Adrenal gland (tissue), 12 donors: ENCODE results near the gene SH2D7. TPM values are rescaled to one million over a fixed set of nuclear protein-coding genes. Genes with fewer than 3 reads are reported as not detected.

Source experiments
- DNase-seq, 7 donors: peaks; one replicate each; pipeline ENCODE4 v3.0.0-alpha.2; 2019 to 2020
- H3K27ac ChIP-seq, 5 donors: fragments of 200-600 bp; sonication (generic) in 4 of 5; 1 replicate in 3 of 5; 2 replicates in 2 of 5; pipeline versions ENCODE4 v1.5.1 to v1.8.0; 2016 to 2020; ENCODE audit warnings: mild to moderate bottlenecking in 1 of 5
- H3K27me3 ChIP-seq: fragments of 200-600 bp; 2 replicates; pipeline ENCODE4 v1.8.0; 2021
- H3K36me3 ChIP-seq, 2 donors: fragments of 200-600 bp; replicated peaks in 1 of 2; 1 replicate in 1 of 2; 2 replicates in 1 of 2; pipeline versions ENCODE4 v1.5.1 to v1.8.0; 2018 to 2022
- H3K4me1 ChIP-seq, 2 donors: fragments of 200-600 bp; replicated peaks in 1 of 2; 1 replicate in 1 of 2; 2 replicates in 1 of 2; pipeline versions ENCODE4 v1.5.1 to v1.8.0; 2018 to 2021
- H3K4me3 ChIP-seq, 4 donors: fragments of 200-600 bp; sonication (generic) in 3 of 4; one replicate each; pipeline ENCODE4 v1.5.1; 2016 to 2018
- H3K9me3 ChIP-seq, 3 donors: fragments of 200-600 bp; sonication (generic) in 1 of 3; replicated peaks in 1 of 3; 1 replicate in 2 of 3; 2 replicates in 1 of 3; pipeline versions ENCODE4 v1.5.1 to v1.8.0; 2016 to 2021
- POLR2A ChIP-seq, 2 donors: fragments of 450-650 bp; IDR thresholded peaks; one replicate each; pipeline ENCODE4 v1.6.1; 2017; ENCODE audit warnings: antibody characterized with exemption in 2 of 2, mild to moderate bottlenecking in 2 of 2, moderate library complexity in 1 of 2
- whole genome bisulfite sequencing, 4 donors: extraction: QIAGEN DNeasy Blood & Tissue Kit in 2 of 4; methylation state at CpG; one replicate each; pipeline versions ENCODE4 v1.1.5 to v1.1.7; 2013 to 2017; 5-methylcytosine and 5-hydroxymethylcytosine counted together
- intact Hi-C, 2 donors: fragments of 100-400 bp; cut with DNase I; formaldehyde crosslinking; loops; one replicate each; pipeline versions ENCODE4 v1.14.1 to v1.15.0; 2022 to 2023
- polyA plus RNA-seq, 3 donors: library from polyadenylated mRNA; stranded (reverse); fragments of 200-250 nt in 2 of 3; fragments of 350-450 nt in 1 of 3; fragmentation: Illumina TruSeq in 1 of 3; extraction: RNeasy Lipid Tissue Mini Kit (QIAGEN cat#74804) in 1 of 3; gene quantifications; one replicate each; pipeline ENCODE4 v1.2.3, GENCODE V29; 2013 to 2014
- total RNA-seq, 9 donors: library from RNA; depleted of rRNA in 4 of 9; stranded (reverse); fragments of >200 nt in 4 of 9; fragments of 120-200 nt in 1 of 9; fragmentation: NEBNext Ultra II Directional in 1 of 9; extraction: Animal tissue kit (Norgen Biotek cat#: 25700) in 1 of 9; gene quantifications; one replicate each; pipeline versions ENCODE4 v1.1.0 to v1.2.4, GENCODE V29; 2013 to 2023
- TF ChIP-seq, protein P1 (sequence below), 6 experiments: fragments of 450-650 bp in 4 of 6; fragments of 200-600 bp in 2 of 6; sonication (generic) in 1 of 6; IDR thresholded peaks; 1 replicate in 5 of 6; 2 replicates in 1 of 6; pipeline versions ENCODE4 v1.5.1 to v1.8.0; 2016 to 2021; ENCODE audit warnings: antibody characterized with exemption in 6 of 6, mild to moderate bottlenecking in 2 of 6, moderate library complexity in 1 of 6
- donor health status: healthy with polysubstance abuse.
- donor health status: Bipolar disorder and iron deficiency.
- donor health status: DM: yes; HTN: yes; CAD: no.
- donor health status: DM: no; HTN: no; CAD: no.
- donor health status: DM: no; HTN: no; CAD: no.
- donor health status: DM: yes; HTN: yes; CAD: no.

Gene SH2D7
- total and polyA plus RNA-seq, 12 donors = not detected

DNA sequence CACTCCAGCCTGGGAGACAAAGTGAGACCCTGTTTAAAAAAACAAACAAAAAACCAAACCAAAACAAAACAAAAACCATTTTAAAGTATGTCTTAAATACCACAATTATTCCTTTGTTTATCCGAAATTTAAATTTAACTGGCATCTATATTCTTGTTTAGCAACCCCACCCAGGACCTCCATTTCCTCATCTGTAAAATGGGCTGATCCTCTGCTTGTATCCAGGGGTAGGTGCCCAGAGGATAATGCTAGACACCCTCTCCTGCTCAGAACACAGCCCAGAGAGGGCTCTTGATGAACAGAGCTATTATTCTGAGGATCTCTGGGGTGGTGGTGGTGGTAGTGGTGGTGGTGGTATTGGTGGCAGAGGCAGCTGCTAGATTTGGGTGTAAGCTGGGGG lies 9.8 kb downstream of the SH2D7 start:
- no peak overlapping the region for H3K27ac ChIP-seq
- 70 to 90% (median 75%) methylated on average over 1 of the region's 1 CpG for WGBS, 4 donors
- TF ChIP-seq POLR2A (IDR thresholded peaks at IDR 0.05) = no peak
- TF ChIP-seq, protein P1, sequence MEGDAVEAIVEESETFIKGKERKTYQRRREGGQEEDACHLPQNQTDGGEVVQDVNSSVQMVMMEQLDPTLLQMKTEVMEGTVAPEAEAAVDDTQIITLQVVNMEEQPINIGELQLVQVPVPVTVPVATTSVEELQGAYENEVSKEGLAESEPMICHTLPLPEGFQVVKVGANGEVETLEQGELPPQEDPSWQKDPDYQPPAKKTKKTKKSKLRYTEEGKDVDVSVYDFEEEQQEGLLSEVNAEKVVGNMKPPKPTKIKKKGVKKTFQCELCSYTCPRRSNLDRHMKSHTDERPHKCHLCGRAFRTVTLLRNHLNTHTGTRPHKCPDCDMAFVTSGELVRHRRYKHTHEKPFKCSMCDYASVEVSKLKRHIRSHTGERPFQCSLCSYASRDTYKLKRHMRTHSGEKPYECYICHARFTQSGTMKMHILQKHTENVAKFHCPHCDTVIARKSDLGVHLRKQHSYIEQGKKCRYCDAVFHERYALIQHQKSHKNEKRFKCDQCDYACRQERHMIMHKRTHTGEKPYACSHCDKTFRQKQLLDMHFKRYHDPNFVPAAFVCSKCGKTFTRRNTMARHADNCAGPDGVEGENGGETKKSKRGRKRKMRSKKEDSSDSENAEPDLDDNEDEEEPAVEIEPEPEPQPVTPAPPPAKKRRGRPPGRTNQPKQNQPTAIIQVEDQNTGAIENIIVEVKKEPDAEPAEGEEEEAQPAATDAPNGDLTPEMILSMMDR (IDR thresholded peaks at IDR 0.05) = no peak
- DNase-seq = no peak
- peaks cover 0 to 15% of the 10 kb centered on the region in 2 donors for H3K4me1 ChIP-seq
- H3K9me3 ChIP-seq = no peaks in the 10 kb centered on the region
- H3K27me3 ChIP-seq = no peaks in the 10 kb centered on the region
- no peaks in the 10 kb centered on the region for H3K36me3 ChIP-seq
- intact Hi-C loops = no loop called here
- no peak overlapping the region for H3K4me3 ChIP-seq

- Histone ChIP-seq H3K27ac (no peak overlapping the region), H3K4me1 (peaks cover 0 to 15% of the 10 kb centered on the region in 2 donors), H3K27me3 (no peaks in the 10 kb centered on the region), H3K36me3 (no peaks in the 10 kb centered on the region), H3K4me3 (no peak overlapping the region), H3K9me3 (no peaks in the 10 kb centered on the region)
- TF ChIP-seq, protein P1 (IDR thresholded peaks at IDR 0.05) = no peak
- no peak for TF ChIP-seq POLR2A (IDR thresholded peaks at IDR 0.05)
- WGBS, 4 donors = 79 to 95% (median 89%) methylated on average over 4 to 6 of the region's 6 CpGs
- DNase-seq = no peak
- intact Hi-C loops = no loop called here
Observed at GRCh38 chr15:78102741-78103140, 10.4 kb downstream of the SH2D7 start.

- intact Hi-C loops = no loop called here
- Histone ChIP-seq H3K4me3 (no peak overlapping the region), H3K9me3 (no peaks in the 10 kb centered on the region), H3K27ac (peak overlapping the region in 2 of 5 donors; percentile 21 to 38), H3K27me3 (no peaks in the 10 kb centered on the region), H3K36me3 (no peaks in the 10 kb centered on the region), H3K4me1 (peaks cover 0 to 15% of the 10 kb centered on the region in 2 donors)
- DNase-seq = peak in 3 of 7 donors; percentile 30 to 39 (median 34)
- no peak for TF ChIP-seq POLR2A (IDR thresholded peaks at IDR 0.05)
- 68 to 88% (median 80%) methylated on average over 12 of the region's 12 CpGs for WGBS, 4 donors
Observed at GRCh38 chr15:78103406-78104118, 11.2 kb downstream of the SH2D7 start.

- Histone ChIP-seq H3K36me3 (no peaks in the 10 kb centered on the region), H3K27ac (peak overlapping the region in 1 of 5 donors; percentile 38), H3K27me3 (no peaks in the 10 kb centered on the region), H3K9me3 (no peaks in the 10 kb centered on the region), H3K4me1 (peaks cover 0 to 15% of the 10 kb centered on the region in 2 donors), H3K4me3 (no peak overlapping the region)
- DNase-seq = no peak
- TF ChIP-seq, protein P1 (IDR thresholded peaks at IDR 0.05) = no peak
- intact Hi-C loops = no loop called here
- 86 to 92% (median 89%) methylated on average over 4 of the region's 4 CpGs for WGBS, 4 donors
Observed at GRCh38 chr15:78104119-78104479, 11.7 kb downstream of the SH2D7 start.
